Endometrial microvascular endothelial cells (primary cell): ENCODE data around the gene FASLG. TPM values are rescaled to one million over a fixed set of nuclear protein-coding genes. Genes with fewer than 3 reads are reported as not detected.
"Not testable (repeated sequence)": the region's sequence is repeated elsewhere in the genome, so short reads cannot be mapped to it uniquely, and the experiment has no call there.

Source experiments
- in situ Hi-C: cut with HindIII; loops from 2 replicates; pipeline ENCODE4 v1.10.0; 2017; ENCODE audit warnings: low sequenced_read_pairs, low pct_unique_long_range_greater_than_20kb; ENCODE audit errors: inconsistent ontology term
- total RNA-seq: library from RNA; depleted of rRNA; stranded (reverse); fragments of >200 nt; gene quantifications from one replicate; pipeline ENCODE4 v1.2.3, GENCODE V29; 2015; ENCODE audit errors: inconsistent ontology term

Gene FASLG
- not detected for total RNA-seq

- in situ Hi-C loops = no loop called here
Measured at GRCh38 chr1:172658871-172659453, at the start of gene FASLG. FASLG (plus strand) TSS chr1:172659103; CDS start chr1:172659202, 99 bp downstream.

- in situ Hi-C loops = no loop called here
Measured at GRCh38 chr1:172609528-172609927, 49.4 kb upstream of the FASLG start.

DNA sequence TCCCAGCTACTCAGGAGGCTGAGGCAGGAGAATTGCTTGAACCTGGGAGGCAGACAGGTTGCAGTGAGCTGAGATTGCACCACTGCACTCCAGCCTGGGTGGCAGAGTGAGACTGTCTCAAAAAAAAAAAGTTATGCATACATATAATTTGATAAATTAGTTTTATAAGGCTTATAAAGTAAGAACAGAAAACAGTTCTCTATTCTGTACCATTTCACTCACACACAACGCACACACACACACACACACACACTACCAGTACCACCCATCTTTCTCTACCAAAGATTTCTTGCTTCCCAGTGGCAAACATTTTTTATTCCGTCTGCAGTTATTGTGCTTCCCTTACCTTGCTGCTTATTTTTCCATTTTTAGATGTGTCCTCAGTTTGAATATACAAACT is 46.4 kb upstream of the FASLG start:
- in situ Hi-C loops = no loop called here

- in situ Hi-C loops = no loop called here
Measured at GRCh38 chr1:172613294-172613693, 45.6 kb upstream of the FASLG start.

DNA sequence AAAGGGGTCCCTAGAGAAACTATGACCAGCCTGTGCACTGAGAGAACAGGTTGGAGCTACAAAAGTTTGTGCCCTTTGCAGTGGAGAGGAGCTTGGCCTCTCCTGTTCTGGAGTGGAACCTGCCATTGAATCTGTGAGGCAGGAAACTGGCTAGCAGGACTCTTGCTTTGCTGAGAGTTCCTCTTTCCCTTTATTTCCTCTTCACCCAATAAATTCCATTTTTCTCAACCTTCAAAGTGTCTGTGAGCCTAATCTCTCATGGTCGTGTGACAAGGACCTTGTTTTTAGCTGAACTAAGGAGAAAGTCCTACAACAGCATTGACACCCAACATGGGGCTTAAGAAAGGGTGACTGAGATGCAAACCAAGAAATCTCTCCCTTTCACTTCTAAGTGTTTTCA is 42.7 kb upstream of the FASLG start:
- in situ Hi-C loops = no loop called here

- in situ Hi-C loops = no loop called here
Measured at GRCh38 chr1:172616636-172617035, 42.3 kb upstream of the FASLG start.

- in situ Hi-C loops = not testable (repeated sequence)
Measured at GRCh38 chr1:172620603-172621002, 38.3 kb upstream of the FASLG start.

- in situ Hi-C loops = no loop called here
Measured at GRCh38 chr1:172622541-172622940, 36.4 kb upstream of the FASLG start.

DNA sequence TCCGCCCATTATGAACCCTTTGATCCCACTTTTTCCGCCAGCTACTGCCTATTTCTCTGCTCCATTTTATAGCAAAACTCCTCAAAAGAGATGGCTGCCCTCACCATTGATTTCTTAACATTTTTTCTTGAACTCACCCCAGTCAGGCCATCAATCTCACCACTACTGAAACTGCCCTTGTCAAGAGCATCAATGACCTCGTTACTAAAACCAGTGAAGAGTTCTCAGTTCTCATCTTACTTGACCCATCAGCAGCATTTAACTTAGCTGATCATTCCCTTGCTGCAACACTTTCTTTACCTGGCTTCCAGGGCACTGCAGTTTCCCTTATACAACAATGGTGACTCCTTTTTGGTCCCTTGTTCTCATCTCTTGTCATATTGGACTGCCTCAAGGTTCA is 35.2 kb upstream of the FASLG start:
- in situ Hi-C loops = no loop called here

- in situ Hi-C loops = no loop called here
Measured at GRCh38 chr1:172626845-172627244, 32.1 kb upstream of the FASLG start.

GRCh38 chr1:172627702-172628101 is 31.2 kb upstream of the FASLG start:
- in situ Hi-C loops = no loop called here

DNA sequence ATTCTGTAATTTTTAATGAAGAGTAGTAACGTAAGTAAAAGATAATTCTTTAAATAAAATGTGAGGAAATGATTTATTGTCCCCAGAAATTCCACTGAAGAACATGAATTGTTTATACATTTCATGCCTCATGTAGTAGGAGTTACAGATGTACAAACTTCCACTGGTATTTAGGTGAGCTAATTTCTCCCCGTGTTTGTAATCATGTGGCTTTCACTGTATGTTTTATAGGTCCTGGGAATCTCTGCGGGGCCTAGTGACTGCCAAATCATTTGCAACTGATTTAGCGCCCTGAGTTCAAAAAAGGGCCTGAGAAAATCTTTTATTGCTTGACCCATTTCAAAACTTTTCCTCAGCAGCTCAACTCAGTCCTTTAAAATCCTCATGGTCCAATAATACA is 30.5 kb upstream of the FASLG start:
- in situ Hi-C loops = no loop called here

GRCh38 chr1:172629170-172629569 is 29.7 kb upstream of the FASLG start:
- in situ Hi-C loops = no loop called here

GRCh38 chr1:172629638-172630037 is 29.3 kb upstream of the FASLG start:
- in situ Hi-C loops = no loop called here

- in situ Hi-C loops = no loop called here
Measured at GRCh38 chr1:172630056-172630818, 28.7 kb upstream of the FASLG start.

DNA sequence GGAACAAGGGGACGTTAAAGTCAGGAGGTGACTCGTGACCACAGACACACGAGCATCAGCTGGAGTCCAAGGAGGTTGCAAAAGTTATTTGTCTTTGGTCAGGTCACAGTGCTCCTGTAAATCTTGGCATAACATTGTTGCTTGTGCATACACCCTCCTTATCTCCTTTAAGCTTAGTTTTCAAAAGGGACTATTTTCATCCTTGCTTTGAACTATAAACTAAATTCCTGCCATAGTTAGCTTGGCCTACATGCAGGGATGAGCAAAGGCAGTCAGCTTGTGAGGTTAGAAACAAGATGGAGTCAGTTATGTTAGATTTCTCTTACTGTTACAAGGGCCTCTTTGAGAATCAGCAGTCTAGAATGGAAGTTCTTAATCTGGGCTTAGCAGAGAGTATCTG is 28.0 kb upstream of the FASLG start:
- in situ Hi-C loops = no loop called here

DNA sequence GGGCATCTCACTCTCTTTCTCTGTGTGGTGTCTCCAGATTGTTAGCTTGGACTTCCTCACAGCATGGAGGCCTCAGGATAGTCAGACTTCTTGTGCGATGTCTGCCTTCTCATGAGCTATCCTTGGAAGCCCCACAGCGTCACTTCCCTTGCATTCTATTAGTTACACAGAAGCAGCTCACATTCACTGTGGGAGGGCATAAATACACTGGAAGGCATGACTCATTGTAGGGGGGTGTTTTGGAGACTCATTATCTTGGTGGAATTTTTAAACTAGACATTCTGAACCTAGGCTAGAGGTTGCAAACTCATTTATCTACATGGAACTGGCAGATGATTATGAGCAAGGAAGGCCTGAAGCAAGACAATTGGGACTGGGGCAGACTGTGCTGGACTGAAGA is 21.4 kb upstream of the FASLG start:
- in situ Hi-C loops = no loop called here

DNA sequence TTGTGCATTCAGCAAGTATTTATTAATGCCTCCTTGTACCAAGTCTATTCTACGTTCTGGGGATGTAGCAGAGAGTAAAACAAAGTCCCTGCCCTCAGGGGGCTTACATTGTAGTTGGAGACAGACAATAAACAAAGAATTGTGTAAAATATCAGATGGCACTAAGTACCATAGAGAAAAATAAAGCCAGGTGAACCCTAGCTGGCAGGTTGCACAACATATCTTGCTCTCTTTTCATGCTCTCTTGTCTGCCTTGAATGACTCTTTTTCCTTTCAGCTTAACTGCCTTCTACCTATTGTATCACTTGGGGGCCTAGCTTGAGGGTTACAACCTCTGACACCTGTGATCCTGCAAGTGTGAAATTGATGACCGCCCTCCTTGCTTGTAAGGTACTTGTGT is 20.7 kb upstream of the FASLG start:
- in situ Hi-C loops = no loop called here

GRCh38 chr1:172638885-172639831 is 19.7 kb upstream of the FASLG start:
- in situ Hi-C loops = no loop called here

- in situ Hi-C loops = no loop called here
Measured at GRCh38 chr1:172640111-172640510, 18.8 kb upstream of the FASLG start.
